Breast epithelium (tissue), 3 donors: Measurements from ENCODE around the gene EDAR.

Experiments used
- POLR2AphosphoS5 ChIP-seq, 3 donors: sonication (generic); formaldehyde crosslinking; IDR thresholded peaks; one replicate each; pipeline ENCODE4 v1.6.1; 2017; ENCODE audit warnings: antibody characterized with exemption in 3 of 3
- TF ChIP-seq, protein P1 (sequence below), 3 donors: fragments of 450-650 bp; IDR thresholded peaks; one replicate each; pipeline ENCODE4 v1.5.1; 2016 to 2017; ENCODE audit warnings: antibody characterized with exemption in 3 of 3, mild to moderate bottlenecking in 3 of 3, moderate library complexity in 3 of 3

DNA sequence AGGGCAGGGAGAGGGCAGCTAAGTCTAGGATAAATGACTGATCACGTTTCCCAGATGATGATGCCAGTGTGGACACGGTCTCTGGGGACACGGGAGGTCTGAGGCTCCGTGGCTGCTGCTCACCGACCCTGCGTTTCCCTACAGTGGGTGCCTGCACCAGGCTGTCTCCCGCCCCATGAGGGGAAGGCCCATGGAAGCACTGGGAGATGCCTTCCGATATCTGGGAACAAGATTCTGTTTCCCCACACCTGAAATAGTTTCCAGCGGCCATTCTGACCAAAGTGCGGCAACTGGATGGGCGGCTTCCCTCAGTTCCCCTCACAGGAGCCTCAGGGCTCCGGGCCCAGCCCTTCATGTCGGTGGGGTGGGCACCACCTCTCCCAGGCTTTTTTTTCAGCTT lies 83.1 kb downstream of the EDAR start:
- TF ChIP-seq, protein P1, sequence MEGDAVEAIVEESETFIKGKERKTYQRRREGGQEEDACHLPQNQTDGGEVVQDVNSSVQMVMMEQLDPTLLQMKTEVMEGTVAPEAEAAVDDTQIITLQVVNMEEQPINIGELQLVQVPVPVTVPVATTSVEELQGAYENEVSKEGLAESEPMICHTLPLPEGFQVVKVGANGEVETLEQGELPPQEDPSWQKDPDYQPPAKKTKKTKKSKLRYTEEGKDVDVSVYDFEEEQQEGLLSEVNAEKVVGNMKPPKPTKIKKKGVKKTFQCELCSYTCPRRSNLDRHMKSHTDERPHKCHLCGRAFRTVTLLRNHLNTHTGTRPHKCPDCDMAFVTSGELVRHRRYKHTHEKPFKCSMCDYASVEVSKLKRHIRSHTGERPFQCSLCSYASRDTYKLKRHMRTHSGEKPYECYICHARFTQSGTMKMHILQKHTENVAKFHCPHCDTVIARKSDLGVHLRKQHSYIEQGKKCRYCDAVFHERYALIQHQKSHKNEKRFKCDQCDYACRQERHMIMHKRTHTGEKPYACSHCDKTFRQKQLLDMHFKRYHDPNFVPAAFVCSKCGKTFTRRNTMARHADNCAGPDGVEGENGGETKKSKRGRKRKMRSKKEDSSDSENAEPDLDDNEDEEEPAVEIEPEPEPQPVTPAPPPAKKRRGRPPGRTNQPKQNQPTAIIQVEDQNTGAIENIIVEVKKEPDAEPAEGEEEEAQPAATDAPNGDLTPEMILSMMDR (IDR thresholded peaks at IDR 0.05), result no peak
- no peak for TF ChIP-seq POLR2AphosphoS5 (IDR thresholded peaks at IDR 0.05)
